GM10266 (cell line): Measurements from ENCODE around the gene PLEKHH1.

Experiments used
- DNase-seq: peaks from one replicate; pipeline ENCODE4 v3.0.0; 2012; ENCODE audit errors: extremely low spot score
- CTCF ChIP-seq: IDR thresholded peaks from 2 replicates; pipeline ENCODE4 v1.5.1; 2012; ENCODE audit warnings: mild to moderate bottlenecking, low read depth; ENCODE audit not compliant: control insufficient read depth, insufficient read depth; ENCODE audit errors: missing control alignments

PLEKHH1 gene

GRCh38 chr14:67609642-67610310 lies 76.7 kb downstream of the PLEKHH1 start:
- no peak for TF ChIP-seq CTCF
- DNase-seq: no peak

GRCh38 chr14:67610491-67610890 lies 77.4 kb downstream of the PLEKHH1 start:
- no peak for DNase-seq
- TF ChIP-seq CTCF: no peak

GRCh38 chr14:67618617-67619063 lies 85.5 kb downstream of the PLEKHH1 start:
- DNase-seq: peak; percentile 72
- peak; percentile 60 for TF ChIP-seq CTCF

- peak; percentile 29 for TF ChIP-seq CTCF
- DNase-seq: peak; percentile 93
Measured at GRCh38 chr14:67619446-67620216, 86.5 kb downstream of the PLEKHH1 start, which contains the start of gene ARG2. Gene ARG2, plus strand, starts transcription at chr14:67619920. Its CDS starts 58 bp downstream, at chr14:67619978.

- no peak for DNase-seq
Measured at GRCh38 chr14:67620217-67620785, 87.2 kb downstream of the PLEKHH1 start.

GRCh38 chr14:67622675-67623074 lies 89.6 kb downstream of the PLEKHH1 start:
- DNase-seq: no peak
- no peak for TF ChIP-seq CTCF

More at GRCh38 chr14:67620217-67620785, 87.2 kb downstream of the PLEKHH1 start:
- TF ChIP-seq CTCF: no peak
